DND-41 (cell line): ENCODE measurements around the gene TMEM121.

ENCODE experiments used
- ATAC-seq: fragments of 200-7000 bp; cut with Tn5 transposase; 3 replicates; pipeline ENCODE4 v1.9.1; 2021; ENCODE audit warnings: low read depth; ENCODE audit not compliant: insufficient read depth
- DNase-seq: peaks from one replicate; pipeline ENCODE4 v3.0.0-alpha.2; 2020
- H2AFZ ChIP-seq: 2 replicates; pipeline ENCODE4 v1.6.0; 2012; ENCODE audit warnings: low read depth, low read length
- H3K27ac ChIP-seq: 2 replicates; pipeline ENCODE4 v1.5.1; 2012; ENCODE audit warnings: low read length, inconsistent platforms
- H3K27me3 ChIP-seq: fragments of 200-600 bp; sonication (generic); 2 replicates; pipeline ENCODE4 v1.6.0; 2012; ENCODE audit warnings: low read length, mild to moderate bottlenecking, inconsistent platforms; ENCODE audit not compliant: insufficient read depth, poor library complexity
- H3K36me3 ChIP-seq: 2 replicates; pipeline ENCODE4 v1.5.1; 2012; ENCODE audit warnings: low read length, inconsistent platforms; ENCODE audit not compliant: insufficient read depth
- H3K4me1 ChIP-seq: 2 replicates; pipeline ENCODE4 v1.5.1; 2012; ENCODE audit warnings: mild to moderate bottlenecking, low read length; ENCODE audit not compliant: insufficient read depth
- H3K4me2 ChIP-seq: 2 replicates; pipeline ENCODE4 v1.6.0; 2012; ENCODE audit warnings: mild to moderate bottlenecking, moderate library complexity, low read length, inconsistent platforms; ENCODE audit not compliant: insufficient read depth
- H3K4me3 ChIP-seq, 2 experiments: fragments of 200-600 bp in 1 of 2; shearing (Covaris generic) in 1 of 2; 2 replicates each; pipeline ENCODE4 v1.5.1; 2012 to 2016; ENCODE audit warnings: inconsistent platforms in 2 of 2, low read length in 2 of 2, mild to moderate bottlenecking in 2 of 2, low read depth in 1 of 2, moderate library complexity in 1 of 2
- H3K79me2 ChIP-seq: 2 replicates; pipeline ENCODE4 v1.6.0; 2012; ENCODE audit warnings: low read length, inconsistent platforms; ENCODE audit not compliant: insufficient read depth
- H3K9ac ChIP-seq: 2 replicates; pipeline ENCODE4 v1.6.0; 2012; ENCODE audit warnings: low read depth, mild to moderate bottlenecking, inconsistent platforms, low read length, moderate library complexity
- H3K9me3 ChIP-seq: 2 replicates; pipeline ENCODE4 v1.5.1; 2012; ENCODE audit warnings: low read length, moderate library complexity, mild to moderate bottlenecking, inconsistent platforms; ENCODE audit not compliant: insufficient read depth, severe bottlenecking
- H4K20me1 ChIP-seq: 2 replicates; pipeline ENCODE4 v1.6.0; 2012; ENCODE audit warnings: low read length; ENCODE audit not compliant: insufficient read depth
- EZH2 ChIP-seq: IDR thresholded peaks from 3 replicates; pipeline ENCODE4 v1.6.1; 2012; ENCODE audit warnings: borderline replicate concordance, low read depth, mild to moderate bottlenecking, moderate library complexity, low read length, inconsistent platforms; ENCODE audit not compliant: severe bottlenecking
- TF ChIP-seq, protein P1 (sequence below): IDR thresholded peaks from 2 replicates; pipeline ENCODE4 v1.5.1; 2012; ENCODE audit warnings: borderline replicate concordance, low read length, moderate library complexity, mild to moderate bottlenecking; ENCODE audit not compliant: poor library complexity, severe bottlenecking; ENCODE audit errors: extremely low read depth

TMEM121 gene

DNA sequence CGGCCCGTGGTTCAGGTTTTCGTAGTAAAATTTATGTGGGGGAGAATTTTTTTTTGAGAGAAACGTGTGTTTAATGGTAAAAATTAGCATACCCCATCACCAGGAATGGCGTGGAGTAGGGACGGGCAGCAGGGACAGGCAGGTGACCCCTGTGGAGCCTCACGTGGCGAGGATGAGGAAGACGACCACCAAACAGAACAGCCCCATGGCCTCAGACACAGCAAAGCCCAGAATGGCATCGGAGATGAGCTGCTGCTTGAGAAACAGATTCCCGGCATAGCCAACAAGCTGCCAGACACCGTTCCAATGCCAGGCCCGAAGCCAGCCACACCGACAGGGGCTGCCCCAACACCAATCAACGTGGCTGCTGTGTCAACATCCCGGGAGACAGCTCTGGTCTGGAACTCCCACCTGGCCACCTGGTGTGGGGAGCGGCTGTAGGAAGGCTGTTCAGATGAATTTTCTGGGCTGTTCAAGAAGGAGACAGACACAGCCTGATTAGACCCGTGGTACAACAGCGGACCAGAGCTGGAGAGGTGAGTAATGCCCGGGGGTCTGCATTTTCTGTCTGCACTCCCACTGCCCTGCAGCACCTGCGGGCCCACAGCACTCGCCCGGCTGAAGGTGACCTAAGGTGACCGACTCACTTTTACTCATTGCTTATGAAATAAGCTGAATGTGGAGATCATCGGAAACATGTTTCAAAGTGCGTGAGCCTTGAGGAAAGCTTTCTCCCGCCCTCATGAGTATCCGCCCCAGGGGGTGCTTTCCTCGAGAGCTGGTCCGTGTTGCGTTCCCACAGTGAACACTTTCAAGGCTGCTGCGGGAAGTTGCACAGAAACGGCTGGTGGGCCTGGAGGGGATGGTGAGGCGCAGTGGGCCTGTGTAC lies 10.6 kb downstream of the TMEM121 start:
- no peak overlapping the region for H3K9ac ChIP-seq
- H3K27ac ChIP-seq = no peak overlapping the region
- TF ChIP-seq EZH2 = no peak
- TF ChIP-seq, protein P1, sequence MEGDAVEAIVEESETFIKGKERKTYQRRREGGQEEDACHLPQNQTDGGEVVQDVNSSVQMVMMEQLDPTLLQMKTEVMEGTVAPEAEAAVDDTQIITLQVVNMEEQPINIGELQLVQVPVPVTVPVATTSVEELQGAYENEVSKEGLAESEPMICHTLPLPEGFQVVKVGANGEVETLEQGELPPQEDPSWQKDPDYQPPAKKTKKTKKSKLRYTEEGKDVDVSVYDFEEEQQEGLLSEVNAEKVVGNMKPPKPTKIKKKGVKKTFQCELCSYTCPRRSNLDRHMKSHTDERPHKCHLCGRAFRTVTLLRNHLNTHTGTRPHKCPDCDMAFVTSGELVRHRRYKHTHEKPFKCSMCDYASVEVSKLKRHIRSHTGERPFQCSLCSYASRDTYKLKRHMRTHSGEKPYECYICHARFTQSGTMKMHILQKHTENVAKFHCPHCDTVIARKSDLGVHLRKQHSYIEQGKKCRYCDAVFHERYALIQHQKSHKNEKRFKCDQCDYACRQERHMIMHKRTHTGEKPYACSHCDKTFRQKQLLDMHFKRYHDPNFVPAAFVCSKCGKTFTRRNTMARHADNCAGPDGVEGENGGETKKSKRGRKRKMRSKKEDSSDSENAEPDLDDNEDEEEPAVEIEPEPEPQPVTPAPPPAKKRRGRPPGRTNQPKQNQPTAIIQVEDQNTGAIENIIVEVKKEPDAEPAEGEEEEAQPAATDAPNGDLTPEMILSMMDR = no peak
- ATAC-seq (no peak), DNase-seq (no peak)
- no peaks in the 10 kb centered on the region for H3K36me3 ChIP-seq
- no peak overlapping the region for H3K4me2 ChIP-seq
- peaks cover 7% of the 10 kb centered on the region for H3K4me1 ChIP-seq
- no peaks in the 10 kb centered on the region for H3K9me3 ChIP-seq
- H3K79me2 ChIP-seq = no peaks in the 10 kb centered on the region
- peaks cover 3% of the 10 kb centered on the region; the same call in 1 of the 2 replicates for H4K20me1 ChIP-seq
- H2AFZ ChIP-seq = no peak overlapping the region
- H3K27me3 ChIP-seq = no peaks in the 10 kb centered on the region
- no peak overlapping the region for H3K4me3 ChIP-seq

DNA sequence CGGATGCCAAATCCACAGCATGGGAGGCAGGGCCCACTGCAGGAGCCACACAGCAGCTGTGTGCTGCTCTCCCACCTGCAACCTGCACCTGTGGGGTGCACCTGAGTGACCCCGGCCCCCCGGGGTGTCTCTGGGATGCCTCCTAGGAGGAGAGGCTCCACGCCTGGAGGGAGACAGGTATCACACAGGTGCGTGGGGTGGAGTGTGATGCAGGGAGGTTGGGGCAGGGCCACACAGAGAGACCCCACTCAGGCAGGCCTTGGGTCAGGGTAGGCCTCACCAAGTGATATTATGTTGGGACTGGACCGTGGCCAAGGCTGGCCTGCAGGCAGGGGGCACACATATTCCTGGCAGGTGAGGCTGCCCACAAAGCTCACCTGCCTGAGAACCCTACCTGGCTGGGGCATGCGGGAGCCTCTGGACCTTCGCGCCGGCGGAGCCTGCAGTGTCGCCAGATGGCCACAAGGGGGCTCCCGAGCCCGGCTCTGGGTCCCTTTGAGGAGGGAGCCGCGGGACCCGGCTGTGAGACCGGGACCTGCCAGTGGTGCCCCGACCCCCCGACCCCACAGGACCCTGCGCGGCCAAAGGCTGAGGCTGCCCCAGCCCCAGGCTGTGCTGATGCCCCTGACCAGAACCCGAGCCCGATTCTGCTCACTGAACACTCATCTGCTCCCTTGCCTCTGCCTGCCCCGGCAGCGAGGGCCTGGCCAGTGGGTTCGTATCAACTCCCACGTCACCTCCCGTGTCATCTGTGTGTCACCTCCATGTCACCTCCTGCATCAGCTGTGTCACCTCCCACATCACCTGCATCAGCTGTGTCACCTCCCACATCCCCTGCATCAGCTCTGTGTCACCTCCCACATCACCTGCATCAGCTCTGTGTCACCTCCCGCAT lies 11.4 kb downstream of the TMEM121 start:
- DNase-seq (peak; percentile 67), ATAC-seq (peak; percentile 92)
- H3K9ac ChIP-seq = no peak overlapping the region; the same call in 1 of the 2 replicates
- peaks cover 7% of the 10 kb centered on the region for H3K4me1 ChIP-seq
- H3K27ac ChIP-seq = no peak overlapping the region
- H3K79me2 ChIP-seq = no peaks in the 10 kb centered on the region
- no peak overlapping the region for H3K4me3 ChIP-seq
- TF ChIP-seq EZH2 = no peak
- TF ChIP-seq, protein P1 = peak; percentile 90
- H3K36me3 ChIP-seq = no peaks in the 10 kb centered on the region
- no peaks in the 10 kb centered on the region for H3K9me3 ChIP-seq
- no peaks in the 10 kb centered on the region for H3K27me3 ChIP-seq
- peaks cover 3% of the 10 kb centered on the region; the same call in 1 of the 2 replicates for H4K20me1 ChIP-seq
- H2AFZ ChIP-seq = peak overlapping the region; percentile 34; the same call in 1 of the 2 replicates
- peak overlapping the region; percentile 36 for H3K4me2 ChIP-seq

DNA sequence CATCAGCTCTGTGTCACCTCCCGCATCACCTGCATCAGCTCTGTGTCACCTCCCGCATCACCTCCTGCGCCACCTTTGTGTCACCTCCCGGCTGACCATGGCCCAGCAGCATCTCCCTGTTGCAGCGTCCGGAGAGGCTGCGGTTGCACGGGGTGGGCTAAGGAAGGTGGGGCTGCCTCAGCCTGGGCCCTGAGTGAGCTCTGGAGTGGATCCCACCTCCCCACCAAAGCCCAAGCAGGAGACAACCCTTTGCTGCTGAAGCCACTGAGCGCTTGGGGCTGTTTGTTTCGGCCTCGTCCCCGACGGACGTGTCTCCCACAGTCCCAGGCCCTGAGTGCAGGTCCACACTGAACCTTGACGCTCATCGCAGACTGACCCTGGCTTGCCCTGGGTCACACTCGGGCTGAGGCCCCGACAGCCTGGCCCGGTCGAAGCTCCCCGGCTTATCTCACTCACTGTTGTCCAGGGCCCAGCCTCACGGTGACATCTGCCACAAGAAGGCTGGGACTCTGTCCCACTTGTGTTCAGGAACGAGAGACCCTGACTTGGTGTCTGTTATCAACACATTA lies 12.2 kb downstream of the TMEM121 start:
- no peaks in the 10 kb centered on the region for H3K79me2 ChIP-seq
- H2AFZ ChIP-seq = no peak overlapping the region
- TF ChIP-seq, protein P1 = no peak
- TF ChIP-seq EZH2 = no peak
- peaks cover 7% of the 10 kb centered on the region for H3K4me1 ChIP-seq
- H4K20me1 ChIP-seq = peaks cover 3% of the 10 kb centered on the region; the same call in 1 of the 2 replicates
- H3K36me3 ChIP-seq = no peaks in the 10 kb centered on the region
- H3K4me3 ChIP-seq = no peak overlapping the region
- H3K27me3 ChIP-seq = no peaks in the 10 kb centered on the region
- peaks cover 5% of the 10 kb centered on the region for H3K9me3 ChIP-seq
- no peak overlapping the region for H3K4me2 ChIP-seq
- H3K9ac ChIP-seq = no peak overlapping the region
- 0 out of 3 replicates have a peak, but pooled peaks have one; percentile 4 for ATAC-seq
- DNase-seq = no peak
- no peak overlapping the region for H3K27ac ChIP-seq
